HCT116 (cell line): ENCODE data around the gene FBXO40. TPM values are rescaled to one million over a fixed set of nuclear protein-coding genes. Genes with fewer than 3 reads are reported as not detected.

ENCODE experiments used
- ATAC-seq: fragments of 200-7000 bp; cut with Tn5 transposase; 2 replicates; pipeline ENCODE4 v1.9.1; 2020; ENCODE audit warnings: mild to moderate bottlenecking, moderate library complexity
- BruUV-seq: library from RNA; stranded (reverse); fragments of 400-500 nt; replicated peaks from 2 replicates; lab custom pipeline; 2021; lab: Mats Ljungman, UMichigan
- CTCF ChIA-PET: fragments of 300-600 bp; sonication (Branson Sonifier 250); formaldehyde crosslinking; loops from one replicate; lab custom pipeline; 2021; ENCODE audit warnings: antibody characterized with exemption; lab: Charles Lee
- POLR2A ChIA-PET: fragments of 300-600, 350-600 bp; sonication (Branson Sonifier 250); formaldehyde crosslinking; loops from one replicate; lab custom pipeline; 2021; ENCODE audit warnings: antibody characterized with exemption; lab: Charles Lee
- RAD21 ChIA-PET, 2 experiments: fragments of 300-600 bp; sonication (Branson Sonifier 250); formaldehyde crosslinking; loops; one replicate each; lab custom pipeline; 2023; ENCODE audit warnings: low total read pairs in 2 of 2; ENCODE audit not compliant: uncharacterized antibody in 2 of 2, unreplicated experiment in 2 of 2, low non-redundant PET in 1 of 2; lab: Charles Lee
- DNase-seq: peaks from one replicate; pipeline ENCODE4 v3.0.0-alpha.2; 2010; ENCODE audit warnings: low read depth, low spot score
- H2AFZ ChIP-seq: fragments of 200-600 bp; shearing (Covaris generic), sonication (generic); 2 replicates; pipeline ENCODE4 v1.6.1; 2017; ENCODE audit warnings: low read depth, mixed run types, mixed read lengths, antibody characterized with exemption, low read length; ENCODE audit not compliant: poor library complexity, severe bottlenecking
- H3K27ac ChIP-seq: 2 replicates; pipeline ENCODE4 v1.5.1; 2012; ENCODE audit warnings: low read depth, low read length
- H3K27me3 ChIP-seq: fragments of 200-600 bp; sonication (generic); 2 replicates; pipeline ENCODE4 v1.6.1; 2016; ENCODE audit warnings: mixed run types, low read length, mixed read lengths; ENCODE audit not compliant: insufficient read depth
- H3K36me3 ChIP-seq, 2 experiments: fragments of 200-500 bp in 1 of 2; fragments of 200-600 bp in 1 of 2; sonication (Bioruptor generic) in 1 of 2; sonication (generic) in 1 of 2; 2 replicates each; pipeline versions ENCODE4 v1.5.1 to v1.6.1; 2014 to 2016; ENCODE audit warnings: low read length in 2 of 2, inconsistent platforms in 1 of 2, mixed read lengths in 1 of 2, mixed run types in 1 of 2; ENCODE audit not compliant: insufficient read depth in 2 of 2, control insufficient read depth in 1 of 2
- H3K4me1 ChIP-seq, 2 experiments: fragments of 200-600 bp in 1 of 2; sonication (generic) in 1 of 2; 2 replicates each; pipeline versions ENCODE4 v1.5.1 to v1.6.1; 2012 to 2017; ENCODE audit warnings: low read length in 2 of 2, inconsistent platforms in 1 of 2, mild to moderate bottlenecking in 1 of 2, mixed read lengths in 1 of 2, mixed run types in 1 of 2, moderate library complexity in 1 of 2; ENCODE audit not compliant: insufficient read depth in 2 of 2, control insufficient read depth in 1 of 2
- H3K4me2 ChIP-seq: fragments of 200-600 bp; sonication (generic); 2 replicates; pipeline ENCODE4 v1.6.1; 2017; ENCODE audit warnings: mixed run types, low read length, mixed read lengths
- H3K4me3 ChIP-seq, 2 experiments: fragments of 200-600 bp in 1 of 2; sonication (generic) in 1 of 2; replicated peaks in 1 of 2; 2 replicates each; pipeline ENCODE4 v1.5.1; 2011 to 2016; ENCODE audit warnings: low read length in 2 of 2, control low read depth in 1 of 2, low read depth in 1 of 2, mild to moderate bottlenecking in 1 of 2, mixed read lengths in 1 of 2, mixed run types in 1 of 2
- H3K79me2 ChIP-seq: fragments of 200-600 bp; sonication (generic); 2 replicates; pipeline ENCODE4 v1.6.1; 2017; ENCODE audit warnings: mild to moderate bottlenecking, mixed run types, low read length, moderate library complexity, mixed read lengths; ENCODE audit not compliant: insufficient read depth
- H3K9ac ChIP-seq: fragments of 200-600 bp; sonication (generic); 2 replicates; pipeline ENCODE4 v1.6.1; 2016; ENCODE audit warnings: low read length, mixed read lengths
- H3K9me2 ChIP-seq: fragments of 200-600 bp; sonication (generic), shearing (Covaris generic); 2 replicates; pipeline ENCODE4 v1.6.1; 2017; ENCODE audit warnings: mixed run types, mild to moderate bottlenecking, moderate library complexity; ENCODE audit not compliant: insufficient read depth
- H3K9me3 ChIP-seq, 2 experiments: fragments of 200-500 bp in 1 of 2; fragments of 200-600 bp in 1 of 2; sonication (Bioruptor generic) in 1 of 2; sonication (generic) in 1 of 2; 2 replicates each; pipeline ENCODE4 v1.6.1; 2014 to 2017; ENCODE audit warnings: low read length in 2 of 2, mixed read lengths in 2 of 2, inconsistent platforms in 1 of 2, low read depth in 1 of 2, mild to moderate bottlenecking in 1 of 2, mixed run types in 1 of 2, moderate library complexity in 1 of 2; ENCODE audit not compliant: control insufficient read depth in 1 of 2, insufficient read depth in 1 of 2
- H4K20me1 ChIP-seq: fragments of 200-600 bp; sonication (generic), shearing (Covaris generic); 2 replicates; pipeline ENCODE4 v1.6.1; 2017; ENCODE audit warnings: mixed run types, mild to moderate bottlenecking, moderate library complexity; ENCODE audit not compliant: insufficient read depth
- CBX3 ChIP-seq: IDR thresholded peaks from 2 replicates; pipeline ENCODE4 v1.6.1; 2012; ENCODE audit warnings: low read depth
- CTCF ChIP-seq, 3 experiments: fragments of 200-600 bp in 1 of 3; sonication (generic) in 1 of 3; IDR thresholded peaks in 2 of 3; conservative IDR thresholded peaks in 1 of 3; 2 replicates each; pipeline ENCODE4 v1.5.1; 2012 to 2017; ENCODE audit warnings: low read depth in 2 of 3, low read length in 2 of 3, antibody characterized with exemption in 1 of 3, borderline replicate concordance in 1 of 3, control low read depth in 1 of 3, mild to moderate bottlenecking in 1 of 3, mixed read lengths in 1 of 3, mixed run types in 1 of 3, moderate library complexity in 1 of 3; ENCODE audit not compliant: insufficient read depth in 1 of 3
- EZH2 ChIP-seq: fragments of 200-600 bp; sonication (generic); IDR thresholded peaks from 2 replicates; pipeline ENCODE4 v1.6.1; 2017; ENCODE audit warnings: antibody characterized with exemption, mixed run types
- FOSL1 ChIP-seq: IDR thresholded peaks from 2 replicates; pipeline ENCODE4 v1.6.1; 2012; ENCODE audit warnings: low read depth
- POLR2A ChIP-seq: IDR thresholded peaks from 2 replicates; pipeline ENCODE4 v1.7.0; 2011; ENCODE audit warnings: borderline replicate concordance; ENCODE audit not compliant: insufficient read depth, insufficient read length; ENCODE audit errors: extremely low read depth
- POLR2AphosphoS5 ChIP-seq: IDR thresholded peaks from 2 replicates; pipeline ENCODE4 v1.6.1; 2011; ENCODE audit warnings: mild to moderate bottlenecking, low read depth, low read length, moderate library complexity
- REST ChIP-seq: IDR thresholded peaks from 2 replicates; pipeline ENCODE4 v1.6.1; 2012; ENCODE audit warnings: low read depth
- SIN3A ChIP-seq: IDR thresholded peaks from 2 replicates; pipeline ENCODE4 v1.6.1; 2012; ENCODE audit warnings: low read depth
- SP1 ChIP-seq: IDR thresholded peaks from 2 replicates; pipeline ENCODE4 v1.6.1; 2012; ENCODE audit warnings: low read depth
- SRF ChIP-seq: IDR thresholded peaks from 2 replicates; pipeline ENCODE4 v1.6.1; 2012; ENCODE audit warnings: low read depth
- TCF7L2 ChIP-seq: IDR thresholded peaks from 2 replicates; pipeline ENCODE4 v1.7.0; 2011; ENCODE audit warnings: borderline replicate concordance, inconsistent platforms; ENCODE audit not compliant: insufficient read depth, insufficient read length; ENCODE audit errors: extremely low read depth
- YY1 ChIP-seq: IDR thresholded peaks from 2 replicates; pipeline ENCODE4 v1.6.1; 2011; ENCODE audit warnings: low read length, low read depth, moderate library complexity, mild to moderate bottlenecking; ENCODE audit not compliant: insufficient replicate concordance; ENCODE audit errors: extremely low read depth
- ZFX ChIP-seq: fragments of 450-650 bp; IDR thresholded peaks from 2 replicates; pipeline ENCODE4 v1.6.1; 2017
- ZNF274 ChIP-seq: fragments of 200-500 bp; sonication (Bioruptor generic); IDR thresholded peaks from 2 replicates; pipeline ENCODE4 v1.6.1; 2014; ENCODE audit warnings: mild to moderate bottlenecking, low read depth, low read length, inconsistent platforms
- intact Hi-C: fragments of 100-400 bp; cut with micrococcal nuclease; formaldehyde crosslinking; loops from 2 replicates; pipeline ENCODE4 v1.10.0; 2022
- total RNA-seq: library from RNA; stranded (reverse); gene quantifications from one replicate; pipeline ENCODE4 v1.2.1, GENCODE V29; 2021; ENCODE audit not compliant: unreplicated experiment

The FBXO40 gene
- total RNA-seq, 1 experiment from 2014 or later: not detected

DNA sequence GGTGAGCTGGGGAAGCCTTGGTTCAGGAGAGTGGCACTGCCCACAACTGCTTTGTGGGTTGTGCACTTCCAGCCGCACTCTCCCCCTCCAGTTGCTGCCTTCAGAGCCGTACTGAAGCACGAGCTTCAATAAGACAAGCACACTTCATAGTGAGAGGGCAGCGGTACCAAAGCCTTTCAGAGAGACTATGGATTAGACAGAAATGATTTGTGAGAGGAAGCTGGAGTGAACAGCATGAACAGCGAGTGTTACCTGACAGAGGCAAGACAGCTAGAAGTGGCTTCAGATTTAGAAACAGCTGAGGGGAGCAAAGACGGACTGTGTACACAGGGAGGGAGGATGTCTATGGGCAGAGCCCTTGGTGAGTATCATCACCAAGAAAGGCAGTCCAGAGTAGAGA is 36.4 kb downstream of the FBXO40 start (continued):
- no peak for TF ChIP-seq REST
- TF ChIP-seq ZFX: no peak
- no peak for TF ChIP-seq SRF
- no peak for TF ChIP-seq FOSL1
- TF ChIP-seq POLR2A: no peak
- no peak for TF ChIP-seq SIN3A

- Histone ChIP-seq H3K4me1 (no peaks in the 10 kb centered on the region), H3K9me2 (no peaks in the 10 kb centered on the region), H3K79me2 (no peaks in the 10 kb centered on the region), H3K36me3 (no peaks in the 10 kb centered on the region), H3K27me3 (peaks cover 5% of the 10 kb centered on the region; the same call in 1 of the 2 replicates), H2AFZ (no peak overlapping the region), H3K9me3 (no peaks in the 10 kb centered on the region), H3K4me3 (no peak overlapping the region), H3K9ac (no peak overlapping the region), H4K20me1 (no peaks in the 10 kb centered on the region), H3K27ac (no peak overlapping the region), H3K4me2 (no peak overlapping the region)
- ChIA-PET CTCF (no interaction called here), RAD21 (no interaction called here), POLR2A (no interaction called here)
- DNase-seq: no peak
- intact Hi-C loops: no loop called here
- no peak for TF ChIP-seq REST
- TF ChIP-seq ZNF274: no peak
- TF ChIP-seq POLR2AphosphoS5: no peak
- no peak for TF ChIP-seq EZH2
- TF ChIP-seq CTCF (IDR thresholded peaks at IDR 0.05 in 2 of 3, conservative IDR thresholded peaks at IDR 0.05 in 1 of 3; ENCODE audit: borderline replicate concordance in 1 of 3, insufficient read depth in 1 of 3, low read depth in 2 of 3, low read length in 2 of 3): no peak
- no peak for TF ChIP-seq CBX3
- TF ChIP-seq YY1: no peak
- no peak for TF ChIP-seq TCF7L2
- TF ChIP-seq SP1: no peak
- no TSS peak for BruUV-seq
- no peak for ATAC-seq
Observed at GRCh38 chr3:121630355-121630754, 37.2 kb downstream of the FBXO40 start.
